OCI-LY3 (cell line): Measurements from ENCODE around the gene DYNC1H1.
"Not testable (repeated sequence)": the region's sequence is repeated elsewhere in the genome, so short reads cannot be mapped to it uniquely, and the experiment has no call there.

Experiments
- EZH2phosphoT487 ChIP-seq: fragments of 200-600 bp; shearing (Covaris generic); IDR thresholded peaks from 2 replicates; pipeline ENCODE4 v1.6.1; 2018; ENCODE audit warnings: antibody characterized with exemption, mixed run types, low read depth
- TF ChIP-seq, protein P1 (sequence below): fragments of 200-600, 300-600 bp; sonication (generic); IDR thresholded peaks from 2 replicates; pipeline ENCODE4 v1.5.1; 2014; ENCODE audit warnings: antibody characterized with exemption, low read length, low read depth

- TF ChIP-seq, protein P1, sequence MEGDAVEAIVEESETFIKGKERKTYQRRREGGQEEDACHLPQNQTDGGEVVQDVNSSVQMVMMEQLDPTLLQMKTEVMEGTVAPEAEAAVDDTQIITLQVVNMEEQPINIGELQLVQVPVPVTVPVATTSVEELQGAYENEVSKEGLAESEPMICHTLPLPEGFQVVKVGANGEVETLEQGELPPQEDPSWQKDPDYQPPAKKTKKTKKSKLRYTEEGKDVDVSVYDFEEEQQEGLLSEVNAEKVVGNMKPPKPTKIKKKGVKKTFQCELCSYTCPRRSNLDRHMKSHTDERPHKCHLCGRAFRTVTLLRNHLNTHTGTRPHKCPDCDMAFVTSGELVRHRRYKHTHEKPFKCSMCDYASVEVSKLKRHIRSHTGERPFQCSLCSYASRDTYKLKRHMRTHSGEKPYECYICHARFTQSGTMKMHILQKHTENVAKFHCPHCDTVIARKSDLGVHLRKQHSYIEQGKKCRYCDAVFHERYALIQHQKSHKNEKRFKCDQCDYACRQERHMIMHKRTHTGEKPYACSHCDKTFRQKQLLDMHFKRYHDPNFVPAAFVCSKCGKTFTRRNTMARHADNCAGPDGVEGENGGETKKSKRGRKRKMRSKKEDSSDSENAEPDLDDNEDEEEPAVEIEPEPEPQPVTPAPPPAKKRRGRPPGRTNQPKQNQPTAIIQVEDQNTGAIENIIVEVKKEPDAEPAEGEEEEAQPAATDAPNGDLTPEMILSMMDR, result not testable (repeated sequence)
- TF ChIP-seq EZH2phosphoT487, result not testable (repeated sequence)
Measured at GRCh38 chr14:102078361-102078791, 114.0 kb downstream of the DYNC1H1 start.
